Loucy (cell line): Measurements from ENCODE around the gene HIBCH.

ENCODE experiments used
- H2AFZ ChIP-seq: fragments of 200-600 bp; sonication (generic); 2 replicates; pipeline ENCODE4 v1.6.0; 2016; ENCODE audit warnings: antibody characterized with exemption, mild to moderate bottlenecking, low read length, moderate library complexity
- H3F3A ChIP-seq: fragments of 200-600 bp; 2 replicates; pipeline ENCODE4 v1.6.0; 2016; ENCODE audit warnings: antibody characterized with exemption, low read depth, mild to moderate bottlenecking
- H3K27me3 ChIP-seq: fragments of 200-600 bp; sonication (generic); 2 replicates; pipeline ENCODE4 v1.6.1; 2014; ENCODE audit warnings: low read length, mild to moderate bottlenecking; ENCODE audit not compliant: insufficient read depth, poor library complexity, severe bottlenecking
- H3K36me3 ChIP-seq: fragments of 200-600 bp; sonication (generic); 2 replicates; pipeline ENCODE4 v1.6.1; 2016; ENCODE audit warnings: low read length; ENCODE audit not compliant: insufficient read depth
- H3K4me1 ChIP-seq: fragments of 200-600 bp; sonication (generic); 2 replicates; pipeline ENCODE4 v1.5.1; 2014; ENCODE audit warnings: low read length, mild to moderate bottlenecking; ENCODE audit not compliant: insufficient read depth, poor library complexity, severe bottlenecking
- H3K4me2 ChIP-seq: fragments of 200-600 bp; sonication (generic); 2 replicates; pipeline ENCODE4 v1.6.0; 2014; ENCODE audit warnings: antibody characterized with exemption, low read length, low read depth, mild to moderate bottlenecking; ENCODE audit not compliant: poor library complexity, severe bottlenecking
- H3K4me3 ChIP-seq: fragments of 200-600 bp; sonication (generic); 2 replicates; pipeline ENCODE4 v1.5.1; 2014; ENCODE audit warnings: low read length, mild to moderate bottlenecking, mixed read lengths; ENCODE audit not compliant: poor library complexity, severe bottlenecking
- H3K79me2 ChIP-seq: fragments of 200-600 bp; sonication (generic); 2 replicates; pipeline ENCODE4 v1.6.1; 2014; ENCODE audit warnings: low read length; ENCODE audit not compliant: insufficient read depth
- H3K9ac ChIP-seq: fragments of 200-600 bp; sonication (generic); 2 replicates; pipeline ENCODE4 v1.6.0; 2014; ENCODE audit warnings: mild to moderate bottlenecking, low read depth, low read length, moderate library complexity; ENCODE audit not compliant: poor library complexity, severe bottlenecking
- H3K9me2 ChIP-seq: fragments of 200-600 bp; sonication (generic); replicated peaks from 2 replicates; pipeline ENCODE4 v1.6.1; 2016; ENCODE audit warnings: low read depth, low read length, mixed read lengths
- H3K9me3 ChIP-seq: fragments of 200-600 bp; sonication (generic); 2 replicates; pipeline ENCODE4 v1.6.1; 2014; ENCODE audit warnings: mild to moderate bottlenecking, antibody characterized with exemption, low read length, low read depth; ENCODE audit not compliant: insufficient read depth
- H4K20me1 ChIP-seq: fragments of 200-600 bp; sonication (generic); 2 replicates; pipeline ENCODE4 v1.6.0; 2014; ENCODE audit warnings: antibody characterized with exemption, low read length, mild to moderate bottlenecking; ENCODE audit not compliant: insufficient read depth, poor library complexity, severe bottlenecking
- CTCF ChIP-seq: fragments of 200-600 bp; sonication (generic); conservative IDR thresholded peaks from 2 replicates; pipeline ENCODE4 v1.5.1; 2014; ENCODE audit warnings: mild to moderate bottlenecking, antibody characterized with exemption, low read length
- EZH2phosphoT487 ChIP-seq: fragments of 200-600 bp; IDR thresholded peaks from 2 replicates; pipeline ENCODE4 v1.6.1; 2018; ENCODE audit warnings: antibody characterized with exemption, mild to moderate bottlenecking, moderate library complexity, borderline replicate concordance

The HIBCH gene

GRCh38 chr2:190323406-190323805, 3.8 kb upstream of the HIBCH start:
- Histone ChIP-seq H3K9ac (no peak overlapping the region), H4K20me1 (no peaks in the 10 kb centered on the region), H3K27me3 (no peaks in the 10 kb centered on the region), H2AFZ (no peak overlapping the region), H3K9me3 (no peaks in the 10 kb centered on the region), H3K79me2 (peaks cover 5% of the 10 kb centered on the region; the same call in 1 of the 2 replicates), H3K4me3 (no peak overlapping the region), H3F3A (0 out of 2 replicates have a peak, but pooled peaks cover 3% of the 10 kb centered on the region), H3K4me1 (peaks cover 19% of the 10 kb centered on the region), H3K36me3 (no peaks in the 10 kb centered on the region), H3K9me2 (no peaks in the 10 kb centered on the region), H3K4me2 (no peak overlapping the region)
- TF ChIP-seq EZH2phosphoT487 (no peak), CTCF (no peak)

- Histone ChIP-seq H3K27me3 (no peaks in the 10 kb centered on the region), H3F3A (0 out of 2 replicates have a peak, but pooled peaks cover 3% of the 10 kb centered on the region), H3K4me2 (peak overlapping the region; percentile 79), H3K4me1 (peaks cover 43% of the 10 kb centered on the region), H3K79me2 (peaks cover 23% of the 10 kb centered on the region), H2AFZ (0 out of 2 replicates have a peak overlapping the region, but pooled peaks have one; percentile 28), H4K20me1 (no peaks in the 10 kb centered on the region), H3K4me3 (peak overlapping the region; percentile 80), H3K36me3 (no peaks in the 10 kb centered on the region), H3K9me3 (no peaks in the 10 kb centered on the region), H3K9ac (peak overlapping the region; percentile 79), H3K9me2 (no peaks in the 10 kb centered on the region)
- TF ChIP-seq CTCF (no peak), EZH2phosphoT487 (no peak)
Observed at GRCh38 chr2:190320696-190321095, 1.1 kb upstream of the HIBCH start.

- Histone ChIP-seq H3K79me2 (peaks cover 34% of the 10 kb centered on the region), H3K9me2 (no peaks in the 10 kb centered on the region), H3F3A (0 out of 2 replicates have a peak, but pooled peaks cover 3% of the 10 kb centered on the region), H3K36me3 (no peaks in the 10 kb centered on the region), H4K20me1 (no peaks in the 10 kb centered on the region), H3K4me3 (peak overlapping the region; percentile 80), H3K9me3 (no peaks in the 10 kb centered on the region), H3K27me3 (no peaks in the 10 kb centered on the region), H3K9ac (peak overlapping the region; percentile 79), H3K4me1 (peaks cover 51% of the 10 kb centered on the region), H2AFZ (peak overlapping the region; percentile 92), H3K4me2 (peak overlapping the region; percentile 79)
- TF ChIP-seq EZH2phosphoT487, result no peak
- no peak for TF ChIP-seq CTCF
Observed at GRCh38 chr2:190318931-190319554, 583 bp downstream of the HIBCH start.
